Measurements from ENCODE around the gene PPP1R7.

PPP1R7 gene

DNA sequence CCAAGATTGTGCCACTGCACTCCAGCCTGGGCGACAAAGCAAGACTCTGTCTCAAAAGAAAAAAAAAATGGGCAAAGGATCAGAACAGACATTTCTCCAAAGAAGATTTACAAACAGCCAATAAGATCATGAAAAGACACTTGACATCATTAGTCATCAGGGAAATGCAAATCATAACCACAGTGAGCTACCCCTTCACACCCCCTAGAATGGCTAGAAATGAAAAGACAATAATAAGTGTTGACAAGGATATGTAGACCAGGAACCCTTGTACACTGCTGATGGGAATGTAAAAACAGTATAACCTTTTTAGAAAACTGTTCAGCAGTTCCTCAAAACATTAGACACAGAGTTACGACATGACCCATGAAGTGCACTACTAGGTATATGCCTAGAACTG lies 29.8 kb upstream of the PPP1R7 start:
- DNase-seq (ENCODE audit: low read depth in 2 of 2) = no peak

DNA sequence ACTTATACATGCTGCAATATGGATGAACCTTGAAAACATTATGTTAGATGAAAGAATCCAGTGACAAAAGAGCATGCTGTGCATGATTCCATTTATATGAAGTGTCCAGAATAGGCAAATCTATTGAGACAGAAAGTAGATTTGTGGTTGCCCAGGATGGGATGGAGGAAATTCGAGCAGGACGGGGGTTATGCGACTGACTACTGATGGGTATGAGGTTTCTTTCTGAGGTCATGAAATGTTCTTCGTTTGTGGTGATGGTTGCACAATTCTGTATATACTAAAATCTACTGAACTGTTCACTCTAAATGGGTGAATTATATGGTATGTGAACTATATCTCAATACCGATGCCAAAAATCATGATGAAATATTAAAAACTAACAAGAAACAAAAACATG lies 29.3 kb upstream of the PPP1R7 start:
- no peak for DNase-seq (ENCODE audit: low read depth in 2 of 2)

GRCh38 chr2:241122376-241123002 lies 27.8 kb upstream of the PPP1R7 start:
- DNase-seq (ENCODE audit: low read depth in 2 of 2) = no peak

GRCh38 chr2:241123816-241124536 lies 26.3 kb upstream of the PPP1R7 start:
- no peak for DNase-seq (ENCODE audit: low read depth in 2 of 2)

DNA sequence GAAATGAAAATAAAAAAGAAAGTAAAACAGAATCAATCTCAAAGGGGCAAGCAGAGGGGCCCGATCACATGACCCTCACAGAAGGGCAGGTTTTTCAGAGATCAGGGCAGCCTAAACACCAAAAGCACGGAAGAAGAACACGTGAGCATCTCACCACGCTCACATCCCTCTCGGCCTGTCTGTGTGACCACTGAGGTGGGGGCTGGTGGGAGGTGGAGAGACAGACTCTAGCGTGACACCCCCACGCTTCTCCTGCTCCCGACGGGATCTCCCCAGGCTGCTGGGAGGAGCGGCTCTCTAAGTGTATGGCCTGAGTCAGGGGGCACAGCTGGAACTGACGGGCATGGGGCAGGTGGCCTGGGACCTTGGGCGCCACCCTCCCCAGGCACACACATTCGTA lies 24.6 kb upstream of the PPP1R7 start:
- DNase-seq (ENCODE audit: low read depth in 2 of 2) = no peak

DNA sequence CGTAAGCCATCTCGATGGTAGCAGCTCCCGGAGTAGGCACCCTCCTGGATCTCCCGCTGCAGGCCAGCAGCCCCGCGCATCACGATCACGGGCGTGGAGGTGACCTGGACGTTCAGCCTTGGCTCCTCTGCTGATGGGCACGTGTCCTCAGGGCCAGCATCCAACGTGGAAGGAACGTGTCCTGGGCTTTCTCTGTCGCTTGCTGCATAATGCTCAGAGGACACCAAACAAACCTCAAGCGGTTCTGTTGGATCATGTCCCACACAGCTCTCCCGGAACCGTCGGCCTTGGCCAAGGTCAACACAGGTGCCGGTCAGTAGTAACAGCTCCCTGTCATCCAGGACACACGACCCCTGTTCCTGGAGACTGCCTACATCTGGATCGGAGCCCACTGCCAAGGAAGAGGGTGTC lies 24.1 kb upstream of the PPP1R7 start:
- DNase-seq (ENCODE audit: low read depth in 2 of 2) = no peak

GRCh38 chr2:241126771-241127202 lies 23.5 kb upstream of the PPP1R7 start:
- DNase-seq (ENCODE audit: low read depth in 2 of 2) = no peak

- no peak for DNase-seq (ENCODE audit: low read depth in 2 of 2)
Observed at GRCh38 chr2:241128266-241128665, 22.0 kb upstream of the PPP1R7 start.

GRCh38 chr2:241129086-241129871 lies 21.0 kb upstream of the PPP1R7 start:
- DNase-seq (ENCODE audit: low read depth in 2 of 2) = no peak

GRCh38 chr2:241130316-241130715 lies 20.0 kb upstream of the PPP1R7 start:
- no peak for DNase-seq (ENCODE audit: low read depth in 2 of 2)

DNA sequence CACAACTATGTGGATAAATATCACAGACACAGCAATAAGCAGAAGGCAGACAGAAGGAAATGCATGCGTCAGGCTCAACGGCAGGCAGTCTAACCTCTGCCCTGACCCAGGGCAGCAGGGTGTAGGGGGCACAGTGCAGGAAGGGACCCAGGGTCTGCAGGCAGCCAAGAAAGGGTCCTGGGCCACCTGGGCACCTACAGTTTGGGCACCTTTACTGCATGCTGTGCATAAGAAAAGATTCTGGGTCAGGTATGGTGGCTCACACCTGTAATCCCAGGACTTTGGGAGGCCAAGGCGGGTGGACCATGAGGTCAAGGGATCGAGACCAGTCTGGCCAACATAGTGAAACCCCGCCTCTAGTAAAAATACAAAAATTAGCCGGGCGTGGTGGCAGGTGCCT lies 18.7 kb upstream of the PPP1R7 start:
- no peak for DNase-seq (ENCODE audit: low read depth in 2 of 2)

DNA sequence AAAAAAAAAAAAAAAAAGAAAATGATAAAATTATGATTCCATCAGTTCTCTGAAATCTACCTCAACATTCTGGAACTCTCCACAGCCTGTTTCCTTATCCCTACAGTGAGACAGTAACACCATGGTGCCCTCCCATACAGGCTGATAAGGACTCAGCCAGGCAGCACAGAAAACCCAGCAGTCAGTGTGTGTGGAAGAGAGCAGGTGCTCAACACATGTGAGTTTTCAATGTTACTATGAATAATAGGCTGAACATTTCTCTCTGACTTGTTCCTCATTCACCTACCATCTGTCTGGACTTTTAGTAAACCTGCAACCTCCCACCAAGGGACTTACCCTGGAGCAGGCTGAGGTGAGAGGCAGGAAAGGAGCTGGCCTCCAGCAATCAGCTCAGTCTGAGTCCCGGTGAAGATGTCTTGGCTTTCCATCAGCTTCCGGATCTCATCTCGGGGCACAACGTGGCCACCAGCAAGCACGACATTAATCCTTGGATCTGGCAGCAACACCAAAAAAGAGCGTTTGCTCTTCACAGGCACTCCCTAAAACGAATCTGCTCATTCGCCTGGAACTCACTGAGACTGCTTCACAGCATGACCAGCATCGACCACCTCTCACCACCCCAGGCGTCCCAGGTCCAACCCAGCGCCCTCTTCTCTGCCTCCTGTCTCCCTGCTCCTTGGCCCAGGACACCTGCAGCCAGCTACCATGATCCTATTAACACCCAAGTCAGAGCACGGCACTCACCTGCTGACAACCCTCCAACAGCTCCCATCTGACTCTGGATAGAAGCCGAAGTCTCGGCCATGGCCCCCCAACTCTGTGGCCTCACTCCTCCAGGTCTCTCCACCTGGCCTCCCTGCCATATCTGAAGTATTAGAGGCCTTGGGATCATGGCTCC lies 17.5 kb upstream of the PPP1R7 start:
- no peak for DNase-seq (ENCODE audit: low read depth in 2 of 2)

DNA sequence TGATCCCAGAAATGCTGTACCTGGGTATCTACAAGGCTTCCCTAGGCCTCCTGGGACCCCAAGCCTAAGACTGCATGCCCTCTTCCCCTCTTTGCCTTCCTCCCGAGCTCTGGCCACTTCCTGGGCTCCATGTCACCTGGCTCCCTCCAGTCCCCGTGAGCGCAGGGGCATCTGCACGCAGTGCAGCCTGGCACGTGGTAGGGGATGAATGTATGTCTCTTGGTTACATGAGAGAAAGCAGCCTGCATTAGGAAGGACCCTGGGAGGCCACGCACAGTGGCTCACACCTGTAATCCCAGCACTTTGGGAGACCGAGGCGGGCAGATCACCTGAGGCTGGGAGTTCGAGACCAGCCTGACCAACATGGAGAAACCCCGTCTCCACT lies 16.8 kb upstream of the PPP1R7 start:
- no peak for DNase-seq (ENCODE audit: low read depth in 2 of 2)

DNA sequence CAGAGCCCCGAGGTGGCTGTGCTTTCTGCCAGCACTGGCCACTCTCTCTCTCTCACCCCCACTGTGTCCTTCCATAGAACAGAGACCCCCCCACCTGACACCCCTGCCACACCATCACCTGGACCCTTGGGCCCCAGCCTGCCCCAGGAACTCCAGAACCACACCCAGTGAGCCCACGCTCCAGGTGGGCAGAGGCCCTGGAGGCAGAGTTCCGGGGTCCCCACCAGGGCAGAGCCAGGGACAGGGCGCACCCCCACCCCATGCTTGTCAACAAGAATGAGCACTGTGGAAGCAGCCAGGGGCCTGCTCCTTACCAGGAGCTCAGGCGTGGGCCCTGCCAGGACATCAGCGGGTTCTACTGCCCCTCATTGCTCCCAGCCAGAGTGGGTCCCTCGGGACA lies 15.6 kb upstream of the PPP1R7 start:
- no peak for DNase-seq (ENCODE audit: low read depth in 2 of 2)

- no peak for DNase-seq (ENCODE audit: low read depth in 2 of 2)
Observed at GRCh38 chr2:241135737-241136136, 14.5 kb upstream of the PPP1R7 start.

DNA sequence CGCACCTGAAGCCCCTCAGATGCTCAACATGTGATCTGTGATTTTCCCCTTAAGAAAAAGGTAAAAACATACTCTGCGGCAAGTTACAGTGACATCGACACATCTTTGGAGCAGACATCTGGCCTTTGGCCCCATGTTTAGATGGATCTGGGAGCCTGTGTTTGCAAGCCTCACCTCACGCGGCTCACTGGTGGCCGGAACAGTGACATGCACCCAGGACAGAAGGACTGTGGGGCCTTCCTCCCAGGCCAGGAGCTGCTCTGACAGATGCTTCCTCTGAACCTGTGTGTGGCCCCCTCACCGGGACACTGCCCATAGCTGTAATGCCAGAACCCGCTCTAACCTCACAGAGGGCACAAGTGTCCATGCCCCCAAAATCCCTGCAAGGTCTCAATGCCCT lies 14.1 kb upstream of the PPP1R7 start:
- DNase-seq (ENCODE audit: low read depth in 2 of 2) = no peak

- DNase-seq (ENCODE audit: low read depth in 2 of 2) = no peak
Observed at GRCh38 chr2:241136661-241137260, 13.5 kb upstream of the PPP1R7 start.

DNA sequence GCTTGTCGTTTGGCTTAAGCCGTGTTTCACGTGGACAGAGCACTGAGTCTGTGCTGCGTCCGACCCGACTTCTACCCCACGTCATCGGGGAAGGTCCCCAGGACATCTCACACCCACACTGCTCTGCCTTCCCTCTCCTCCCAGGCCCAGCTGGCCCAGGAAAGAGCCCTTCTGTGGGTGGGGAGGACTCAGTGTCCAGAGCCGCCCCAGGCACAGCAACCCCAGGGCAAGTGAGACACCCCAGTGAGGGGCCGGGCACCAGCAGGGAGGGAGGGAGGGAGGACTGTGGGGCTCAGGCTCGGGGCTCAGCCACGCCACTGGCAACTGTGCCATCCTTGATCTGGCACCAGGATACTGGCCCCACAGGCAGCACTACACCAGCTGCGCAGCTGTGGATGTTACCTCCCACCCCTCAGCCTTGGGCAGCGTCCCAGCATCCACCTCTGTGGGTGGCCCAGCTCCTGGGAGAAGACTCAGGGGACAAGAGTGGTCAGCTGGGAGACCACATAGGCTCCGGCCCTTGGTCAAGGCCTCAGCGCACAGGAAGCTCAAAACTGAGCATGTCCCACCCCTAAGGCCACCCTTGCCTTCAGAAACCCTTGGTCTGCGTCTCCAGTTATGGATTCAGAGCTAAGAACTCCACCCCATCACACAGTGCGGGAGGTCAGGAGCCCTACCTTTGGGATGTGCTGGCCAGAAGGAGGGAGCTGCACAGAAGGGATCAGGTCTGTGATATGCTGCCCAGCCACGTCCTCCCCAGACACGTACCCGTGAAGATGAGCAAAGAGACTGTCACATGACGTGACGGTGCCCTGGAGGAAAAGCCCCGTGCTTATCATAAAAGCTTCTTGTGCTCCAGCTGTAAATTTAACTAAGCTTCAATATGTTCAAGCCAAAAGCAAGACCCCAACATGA lies 12.7 kb upstream of the PPP1R7 start:
- DNase-seq (ENCODE audit: low read depth in 2 of 2) = no peak

DNA sequence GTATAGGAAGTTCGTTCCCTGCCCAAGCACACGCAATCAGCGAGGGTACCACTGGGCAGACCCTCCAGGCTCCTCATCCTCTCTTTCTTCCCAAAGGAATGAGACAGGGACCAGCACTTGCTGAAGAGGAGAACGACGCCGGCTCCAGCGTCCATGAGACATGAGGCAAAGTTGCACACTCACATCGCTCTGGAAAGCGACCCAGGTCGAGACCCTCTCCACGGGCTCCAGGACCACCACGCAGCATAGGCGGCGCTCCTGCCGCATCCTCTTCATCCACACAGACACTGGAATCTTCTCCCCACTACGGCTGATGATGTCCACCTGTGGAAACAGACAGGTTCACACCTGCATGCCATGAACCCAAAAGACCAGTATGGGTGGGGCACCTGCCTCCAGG lies 11.8 kb upstream of the PPP1R7 start:
- DNase-seq (ENCODE audit: low read depth in 2 of 2) = no peak

Data from stimulated activated CD8-positive, alpha-beta memory T cell treated with anti-CD3 and anti-CD28 coated beads, Interleukin-2, amount 100 ng/mL, for 48 hours (primary cell).